GM18861 (cell line): ENCODE measurements around the gene RABGAP1L.
A peak's percentile ranks its signal among the peaks of the same experiment; 100 is the strongest.
"Not testable (repeated sequence)": the region's sequence is repeated elsewhere in the genome, so short reads cannot be mapped to it uniquely, and the experiment has no call there.

Experiments used
- ATAC-seq: cut with Tn5 transposase; IDR thresholded peaks from one replicate; pipeline ENCODE4 v1.9.1; 2021; ENCODE audit not compliant: unreplicated experiment

RABGAP1L gene

DNA sequence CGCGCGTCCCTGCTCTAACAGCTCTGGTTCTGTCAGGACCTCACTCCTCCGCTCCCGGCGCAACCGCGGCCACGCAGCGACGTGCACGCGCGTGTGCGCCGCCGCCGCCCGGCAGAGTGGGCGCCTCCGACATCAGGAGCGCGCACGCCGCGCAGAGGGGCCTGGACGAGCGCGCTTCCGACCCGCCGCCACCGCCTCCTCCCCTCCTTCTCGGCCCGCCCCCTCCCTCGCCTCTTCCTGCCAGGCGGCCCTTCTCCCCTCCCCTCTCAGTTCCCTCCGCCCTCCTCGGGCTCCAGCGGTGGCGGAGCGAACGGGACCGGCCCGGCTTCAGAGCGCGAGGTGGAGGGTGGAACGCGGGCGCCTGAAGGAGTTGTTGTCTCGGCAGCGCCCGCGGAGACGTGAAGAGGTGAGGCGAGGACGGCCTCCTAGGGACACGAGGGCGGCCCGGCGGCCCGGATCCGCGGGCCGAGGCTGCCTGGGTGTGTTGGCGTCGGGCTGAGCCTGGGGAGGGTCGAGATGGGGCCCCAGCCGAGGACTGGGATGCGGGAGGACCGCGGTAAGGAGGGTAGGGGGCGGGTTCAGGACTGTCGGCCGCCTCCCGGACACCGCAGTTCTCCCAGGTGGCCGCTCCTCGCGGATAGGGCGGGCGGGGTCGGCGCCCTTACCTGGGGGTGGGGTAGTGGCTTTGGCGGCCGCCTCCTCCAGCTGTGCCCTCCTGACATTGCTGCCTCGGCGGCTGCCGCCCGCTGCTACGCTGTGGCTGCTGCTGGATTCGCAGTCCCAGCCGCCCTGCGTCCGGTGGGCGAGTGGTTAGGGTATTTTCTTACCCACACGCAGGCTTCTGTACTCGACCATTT lies at the start of gene RABGAP1L:
RABGAP1L (plus strand) TSS at position 269 of the 857 bp plus-strand sequence.
- ATAC-seq, result peak; percentile 38

DNA sequence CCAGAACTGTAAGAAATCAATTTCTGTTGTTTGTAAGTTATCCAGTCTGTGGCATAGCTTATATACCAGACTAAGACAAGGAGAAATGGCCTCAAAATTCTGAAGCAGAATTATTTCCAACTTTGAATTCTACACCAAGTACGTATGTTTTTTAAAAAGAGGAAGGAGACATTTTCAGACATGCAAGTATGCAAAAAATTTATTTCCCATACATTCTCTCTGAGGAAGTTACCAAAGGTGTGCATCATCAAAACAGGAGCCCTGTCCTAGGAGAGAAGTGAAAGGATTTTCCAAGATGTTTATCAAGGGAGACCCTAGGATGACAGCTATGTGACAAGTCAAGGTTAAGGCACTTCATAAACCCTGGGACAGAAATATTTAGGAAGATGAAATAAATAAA lies 49.3 kb upstream of the RABGAP1L start:
- no peak for ATAC-seq

DNA sequence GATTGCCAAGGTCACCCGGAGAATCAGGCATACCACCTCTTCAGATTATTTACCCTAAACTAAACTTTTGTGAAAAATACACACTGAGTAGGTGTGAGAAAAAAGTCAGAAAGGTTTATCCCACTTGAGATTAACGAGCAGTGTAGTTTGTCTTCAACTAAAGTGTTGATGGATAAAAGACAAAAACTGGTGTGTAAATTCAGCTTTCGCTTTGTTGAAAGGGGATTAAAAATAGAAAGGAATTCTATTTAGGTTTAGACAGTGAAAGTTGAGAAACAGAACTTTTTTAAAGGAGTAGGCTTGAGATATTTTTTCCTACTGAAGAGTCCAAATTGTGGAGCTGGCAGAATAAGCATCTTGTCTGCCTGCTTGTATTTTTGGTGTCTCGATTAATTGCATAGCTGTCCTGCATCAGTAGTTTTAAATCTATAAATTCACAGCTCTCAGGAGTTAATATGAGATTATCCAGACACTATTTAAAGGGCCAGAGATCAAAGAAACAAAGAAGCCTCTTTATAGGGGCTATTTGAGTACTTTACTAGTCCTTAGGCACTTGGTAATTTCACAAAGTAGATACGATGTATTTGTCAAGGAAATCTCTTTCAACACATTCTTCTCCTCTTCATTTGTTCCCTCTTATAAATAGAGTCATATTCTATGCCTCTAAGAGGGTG lies 46.7 kb upstream of the RABGAP1L start:
- no peak for ATAC-seq

DNA sequence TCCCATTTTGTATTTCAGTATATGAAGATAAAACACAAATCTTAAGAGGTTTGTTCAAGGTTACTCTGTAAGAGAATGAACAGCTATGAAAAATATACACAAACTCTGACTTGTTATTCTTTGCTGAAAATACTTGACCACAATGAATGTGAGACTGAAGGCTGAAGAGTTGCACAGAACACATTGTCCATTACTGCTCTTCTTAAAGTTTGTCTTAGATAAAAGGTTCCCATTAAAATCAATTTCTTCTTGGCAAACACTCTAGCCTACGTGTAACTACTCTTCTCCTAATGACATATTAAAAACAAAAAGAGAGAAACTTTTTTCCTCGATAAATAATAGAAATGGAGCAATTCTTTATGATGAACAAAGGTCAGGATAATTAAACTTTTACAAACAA lies 45.2 kb upstream of the RABGAP1L start:
- no peak for ATAC-seq

DNA sequence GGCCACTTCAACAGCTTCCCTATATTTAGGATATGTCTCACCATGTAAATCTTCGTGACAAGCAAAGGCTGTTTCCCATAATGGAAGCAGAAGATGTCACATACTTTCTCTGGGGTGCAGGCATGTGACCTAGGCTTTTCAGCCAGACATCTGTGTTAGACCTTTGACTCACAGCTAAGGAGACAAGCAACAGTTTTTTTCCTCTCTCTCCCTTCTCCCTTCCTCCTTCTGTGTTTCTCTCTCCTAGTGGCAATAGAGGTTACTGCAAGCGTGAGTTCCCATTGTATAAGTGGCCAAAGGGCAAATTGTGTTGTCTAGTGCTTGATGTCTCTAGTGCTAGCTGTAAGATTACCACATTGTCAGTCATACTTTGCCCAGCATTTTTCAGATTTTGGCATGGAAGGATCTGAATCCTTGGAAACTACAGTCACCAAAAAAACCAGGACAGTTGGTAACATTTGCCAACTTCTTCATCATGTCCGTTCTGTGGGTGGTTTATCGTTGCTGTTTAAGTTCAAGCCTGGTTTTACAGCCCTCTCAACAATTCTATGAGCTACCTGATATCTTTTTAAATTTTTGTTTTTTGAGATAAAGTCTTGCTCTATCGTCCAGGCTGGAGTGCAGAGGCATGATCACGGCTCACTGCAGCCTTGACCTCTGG lies 44.4 kb upstream of the RABGAP1L start:
- ATAC-seq, result peak; percentile 70

DNA sequence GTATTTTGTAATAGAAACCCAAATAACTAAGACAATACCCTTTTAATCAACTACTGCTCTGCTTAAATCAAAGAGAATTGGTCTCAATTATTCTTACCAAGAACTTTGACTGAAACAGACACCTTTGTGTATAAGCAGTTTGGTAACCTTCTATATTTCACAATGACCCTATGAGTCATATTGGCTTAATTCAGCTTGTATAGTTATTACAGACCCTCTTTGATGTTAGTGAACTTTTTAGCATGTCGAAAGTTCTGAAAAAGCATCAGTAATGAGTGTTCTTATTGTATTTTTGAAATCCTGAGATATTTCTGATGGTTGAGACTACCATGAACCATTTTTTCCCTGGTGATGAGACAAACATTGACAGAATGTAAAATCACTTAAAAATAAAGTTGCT lies 43.3 kb upstream of the RABGAP1L start:
- no peak for ATAC-seq

DNA sequence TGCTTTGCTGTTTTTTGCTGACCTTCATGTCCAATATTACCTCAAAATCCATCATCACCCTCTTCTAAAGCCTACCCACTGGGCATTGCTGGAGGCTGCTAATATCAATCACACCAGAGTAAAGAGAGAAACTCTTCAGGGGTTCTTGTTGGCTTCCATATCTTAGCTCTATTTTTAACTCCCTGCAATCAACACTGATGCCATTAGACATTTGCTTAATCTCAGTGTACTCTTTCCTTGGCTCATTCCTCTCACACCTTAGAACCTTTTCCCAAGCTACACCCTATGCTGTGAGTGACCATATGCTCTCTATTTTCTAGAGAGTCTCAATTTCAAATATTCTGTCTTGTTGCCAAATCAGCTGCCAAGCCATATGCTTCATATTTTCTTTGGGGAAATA lies 40.6 kb upstream of the RABGAP1L start:
- no peak for ATAC-seq

DNA sequence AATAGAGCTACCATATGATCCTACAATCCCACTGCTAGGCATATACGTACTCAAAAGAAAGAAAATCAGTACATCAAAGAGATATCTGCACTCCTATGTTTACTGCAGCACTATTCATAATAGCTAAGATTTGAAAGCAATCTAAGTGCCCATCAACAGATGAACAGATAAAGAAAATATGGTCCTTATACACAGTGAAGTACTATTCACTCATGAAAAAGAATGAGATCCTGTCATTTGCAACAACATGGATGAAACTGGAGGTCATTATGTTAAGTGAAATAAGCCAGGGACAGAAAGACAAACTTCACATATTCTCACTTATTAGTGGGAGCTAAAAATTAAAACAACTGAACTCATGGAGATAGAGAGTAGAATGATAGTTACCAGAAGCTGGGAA lies 37.0 kb upstream of the RABGAP1L start:
- ATAC-seq, result not testable (repeated sequence)

DNA sequence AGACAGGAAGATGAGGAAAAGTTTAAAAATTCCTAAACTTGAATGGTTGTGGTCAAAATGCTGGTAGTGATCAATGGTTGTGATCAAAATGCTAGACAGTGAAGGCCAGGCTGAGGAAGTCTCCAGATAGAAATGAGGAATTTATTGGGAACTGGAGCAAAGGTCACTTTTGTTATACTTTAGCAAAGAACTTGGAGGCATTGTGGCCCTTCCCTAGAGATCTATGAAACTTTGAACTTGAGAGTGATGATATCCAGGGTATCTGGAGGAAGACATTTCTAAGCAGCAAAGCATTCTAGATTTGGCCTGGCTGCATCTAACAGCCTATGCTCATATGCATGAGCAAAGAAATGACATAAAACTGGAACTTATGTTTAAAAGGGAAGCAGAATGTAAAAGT lies 35.5 kb upstream of the RABGAP1L start:
- no peak for ATAC-seq

DNA sequence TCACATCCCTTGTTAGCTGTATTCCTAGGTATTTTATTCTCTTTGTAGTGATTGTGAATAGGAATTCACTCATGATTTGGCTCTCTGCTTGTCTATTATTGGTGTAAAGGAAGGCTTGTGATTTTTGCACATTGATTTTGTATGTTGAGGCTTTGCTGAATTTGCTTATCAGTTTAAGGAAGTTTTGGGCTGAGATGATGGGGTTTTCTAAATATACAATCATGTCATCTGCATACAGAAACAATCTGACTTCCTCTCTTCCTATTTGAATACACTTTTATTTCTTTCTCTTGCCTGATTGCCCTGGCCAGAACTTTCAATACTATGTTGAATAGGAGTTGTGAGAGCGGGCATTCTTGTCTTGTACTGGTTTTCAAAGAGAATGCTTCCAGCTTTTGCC lies 32.1 kb upstream of the RABGAP1L start:
- ATAC-seq, result not testable (repeated sequence)

DNA sequence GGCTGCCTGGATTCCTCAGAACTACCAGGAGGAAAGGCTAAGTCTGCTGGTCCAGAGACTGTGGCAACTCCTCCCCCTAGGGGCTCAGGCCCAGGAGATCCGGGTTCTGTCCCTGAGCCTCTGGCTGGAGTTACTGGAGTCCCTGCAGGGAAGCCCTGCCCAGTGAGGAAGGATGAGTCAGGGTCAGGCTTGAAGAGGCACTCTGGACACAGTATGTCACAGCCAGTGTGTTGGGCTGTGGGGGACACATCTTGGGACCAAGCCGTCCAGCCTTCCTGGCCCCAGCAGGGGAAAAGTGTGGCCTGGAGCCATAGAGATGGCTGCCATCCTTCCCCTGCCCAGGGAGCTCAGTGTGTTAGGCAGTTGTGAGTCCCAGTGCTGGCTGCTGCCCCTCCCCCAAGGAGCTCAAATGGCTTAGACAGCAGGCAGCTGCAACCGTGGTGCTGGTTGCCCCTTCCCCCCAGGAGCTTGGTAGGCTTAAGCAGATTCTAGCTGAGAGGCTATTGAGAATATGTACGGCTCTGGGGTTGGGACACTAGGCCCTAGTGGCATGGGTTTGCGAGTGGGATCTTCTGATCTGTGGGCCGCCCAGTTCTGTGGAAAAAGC lies 28.2 kb upstream of the RABGAP1L start:
- ATAC-seq, result no peak

DNA sequence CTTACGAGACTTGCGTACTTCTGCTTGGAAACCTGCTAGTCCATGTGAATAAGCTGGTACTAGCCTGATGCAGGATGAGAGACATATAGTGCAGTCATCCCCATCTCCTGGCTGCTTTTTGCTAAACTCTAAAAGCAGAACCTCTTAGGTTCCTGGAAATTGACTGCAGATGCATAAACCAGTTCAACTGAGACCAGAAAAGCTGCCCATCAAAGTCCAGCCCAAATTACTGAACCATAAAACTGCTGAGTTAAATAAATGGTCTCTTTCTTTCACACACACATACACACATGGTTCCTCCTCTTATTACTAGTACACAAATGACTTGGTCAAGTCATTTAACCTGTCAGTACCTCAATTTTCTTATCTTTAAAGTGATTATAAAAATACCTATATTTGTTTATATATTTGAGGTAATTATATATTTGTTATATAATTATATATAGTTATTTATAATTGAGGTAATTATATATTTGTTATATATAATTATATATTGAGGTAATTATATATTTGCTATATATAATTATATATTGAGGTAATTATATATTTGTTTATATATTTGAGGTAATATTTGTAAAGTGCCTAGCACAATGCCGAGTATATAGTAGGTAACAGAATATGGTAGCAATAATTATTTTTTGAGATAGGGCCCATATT lies 25.2 kb upstream of the RABGAP1L start:
- ATAC-seq, result peak; percentile 85

DNA sequence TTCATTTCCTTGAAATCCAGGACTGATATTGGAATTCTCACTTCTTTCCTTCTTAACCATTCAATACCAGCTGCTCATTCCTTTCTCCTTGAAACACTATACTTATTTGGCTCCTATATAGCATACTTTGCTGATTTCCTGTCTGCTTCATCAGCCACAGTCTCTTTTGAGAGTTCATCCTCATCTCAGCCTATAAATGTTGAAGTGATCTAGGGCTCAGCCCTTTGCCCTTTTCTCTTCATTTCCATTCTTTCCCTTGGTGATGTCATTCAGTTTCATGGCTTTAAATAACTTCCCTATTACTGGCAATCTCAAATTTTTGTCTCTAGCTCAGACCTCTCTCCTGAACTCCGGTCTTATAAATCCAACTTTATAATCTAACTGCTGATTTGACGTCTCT lies 24.1 kb upstream of the RABGAP1L start:
- no peak for ATAC-seq

DNA sequence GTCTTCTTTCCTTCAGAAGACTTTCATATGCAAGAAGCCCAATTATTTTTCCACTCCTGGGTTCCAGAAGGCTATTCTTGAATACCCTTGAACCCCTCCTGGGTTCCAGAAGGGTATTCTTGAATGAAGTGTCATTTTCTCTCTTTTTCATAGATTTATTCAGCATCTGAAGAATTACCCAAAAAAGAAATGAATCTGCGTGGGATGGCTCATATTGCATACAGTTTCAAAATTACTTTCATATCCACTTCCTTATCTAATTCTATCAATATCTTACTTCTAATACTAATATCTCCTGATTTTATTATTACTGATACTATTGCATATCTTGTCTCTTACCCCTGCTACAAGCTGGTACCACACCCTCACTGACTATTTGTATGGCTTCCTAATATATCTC lies 22.6 kb upstream of the RABGAP1L start:
- no peak for ATAC-seq

DNA sequence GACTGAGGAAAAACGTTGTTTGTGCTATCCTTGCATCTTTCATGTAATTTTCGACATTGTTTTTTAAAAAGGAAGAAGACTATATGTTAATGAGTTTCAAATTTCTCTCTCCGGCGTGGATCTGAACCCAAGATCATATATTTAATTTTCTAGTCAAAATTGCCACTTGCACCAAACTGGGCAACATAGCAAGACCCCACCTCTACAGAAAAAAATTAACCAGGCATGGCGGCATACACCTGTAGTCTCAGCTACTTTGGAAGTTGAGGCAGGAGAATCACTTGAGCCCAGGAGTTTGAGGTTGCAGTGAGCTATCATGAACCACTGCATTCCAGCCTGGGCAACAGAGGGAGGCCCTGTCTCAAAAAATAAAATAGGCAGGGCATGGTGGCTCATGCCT lies 16.5 kb upstream of the RABGAP1L start:
- ATAC-seq, result no peak

DNA sequence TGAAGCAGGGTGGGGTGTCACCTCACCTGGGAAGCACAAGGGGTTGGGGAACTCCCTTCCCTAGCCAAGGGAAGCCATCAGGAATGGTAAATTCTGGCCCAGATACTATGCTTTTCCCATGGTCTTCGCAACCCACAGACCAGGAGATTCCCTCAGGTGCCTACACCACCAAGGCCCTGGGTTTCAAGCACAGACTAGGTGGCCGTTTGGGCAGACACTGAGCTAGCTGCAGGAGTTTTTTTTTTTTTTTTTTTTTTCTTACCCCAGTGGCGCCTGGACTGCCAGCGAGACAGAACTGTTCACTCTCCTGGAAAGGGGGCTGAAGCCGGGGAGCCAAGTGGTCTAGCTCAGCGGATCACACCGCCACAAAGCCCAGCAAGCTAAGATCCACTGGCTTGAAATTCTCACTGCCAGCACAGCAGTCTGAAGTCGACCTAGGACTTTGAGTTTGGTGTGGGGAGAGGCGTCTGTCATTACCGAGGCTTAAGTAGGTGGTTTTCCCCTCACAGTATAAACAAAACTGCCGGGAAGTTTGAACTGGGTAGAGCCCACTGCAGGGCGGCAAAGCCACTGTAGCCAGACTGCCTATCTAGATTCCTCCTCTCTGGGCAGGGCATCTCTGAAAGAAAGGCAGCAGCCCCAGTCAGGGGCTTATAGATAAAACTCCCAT lies 15.5 kb upstream of the RABGAP1L start:
- not testable (repeated sequence) for ATAC-seq

DNA sequence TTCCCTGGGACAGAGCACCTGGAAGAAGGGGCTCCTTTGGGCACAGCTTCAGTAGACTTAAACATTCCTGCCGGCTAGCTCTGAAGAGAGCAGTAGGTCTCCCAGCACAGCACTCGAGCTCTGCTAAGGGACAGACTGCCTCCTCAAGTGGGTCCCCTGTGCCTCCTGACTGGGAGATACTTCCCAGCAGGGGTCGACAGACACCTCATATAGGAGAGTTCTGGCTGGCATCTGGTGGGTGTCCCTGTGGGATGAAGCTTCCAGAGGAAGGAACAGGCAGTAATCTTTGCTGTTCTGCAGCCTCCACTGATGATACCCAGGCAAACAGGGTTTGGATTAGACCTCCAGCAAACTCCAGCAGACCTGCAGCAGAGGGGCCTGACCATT lies 14.9 kb upstream of the RABGAP1L start:
- ATAC-seq, result not testable (repeated sequence)

DNA sequence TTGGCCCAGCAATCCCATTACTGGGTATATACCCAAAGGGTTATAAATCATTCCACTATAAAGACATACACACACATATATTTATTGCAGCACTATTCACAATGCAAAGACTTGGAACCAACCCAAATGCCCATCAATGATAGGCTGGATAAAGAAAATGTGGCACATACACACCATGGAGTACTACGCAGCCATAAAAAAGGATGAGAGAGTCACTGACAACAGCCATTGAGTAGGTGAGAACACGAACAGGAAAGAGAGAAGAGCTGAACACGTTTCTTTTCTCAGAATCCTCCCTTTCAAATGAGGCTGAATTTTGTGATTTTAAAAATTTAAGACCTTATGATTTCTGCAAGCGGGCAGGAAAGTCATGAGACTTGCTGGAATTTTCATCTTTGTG lies 10.1 kb upstream of the RABGAP1L start:
- ATAC-seq, result no peak

DNA sequence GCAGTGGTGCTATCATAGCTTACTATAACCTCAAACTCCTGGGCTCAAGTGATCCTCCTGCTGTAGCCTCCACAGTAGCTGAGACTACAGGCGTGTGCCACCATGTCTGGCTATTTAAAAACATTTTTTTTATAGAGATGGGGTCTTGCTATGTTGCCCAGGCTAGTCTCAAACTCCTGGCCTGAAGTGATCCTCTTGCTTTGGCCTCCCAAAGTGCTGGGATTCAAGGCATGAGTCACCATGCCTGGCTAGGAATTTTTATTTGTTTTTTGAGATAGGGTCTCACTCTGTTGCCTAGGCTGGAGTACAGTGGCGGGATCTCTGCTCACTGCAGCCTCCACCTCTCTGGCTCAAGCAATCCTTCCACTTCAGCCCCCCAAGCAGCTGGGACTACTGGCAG lies 8.8 kb upstream of the RABGAP1L start:
- no peak for ATAC-seq

DNA sequence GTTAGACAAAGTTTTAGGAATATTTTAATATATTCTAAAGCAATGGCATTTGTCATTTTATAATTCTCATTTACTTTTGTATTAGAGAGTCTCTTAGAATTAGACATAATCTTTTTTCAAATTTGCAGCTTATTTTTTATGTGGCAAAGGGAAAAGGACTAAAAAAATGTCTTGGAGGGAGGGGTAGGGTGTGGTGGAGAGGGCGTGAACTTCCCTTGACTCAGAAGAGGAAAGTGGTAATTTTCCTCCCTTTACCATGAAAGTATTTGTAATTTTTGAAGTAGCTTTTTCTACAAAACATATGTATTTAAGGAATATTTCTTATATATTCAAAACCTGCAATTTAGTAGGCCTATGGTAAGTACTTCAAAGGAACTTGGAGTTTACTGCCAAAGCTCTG lies 6.9 kb upstream of the RABGAP1L start:
- ATAC-seq, result no peak
